ENCODE results near the gene CNOT11.
A peak's percentile ranks its signal among the peaks of the same experiment; 100 is the strongest.

CNOT11 gene

DNA sequence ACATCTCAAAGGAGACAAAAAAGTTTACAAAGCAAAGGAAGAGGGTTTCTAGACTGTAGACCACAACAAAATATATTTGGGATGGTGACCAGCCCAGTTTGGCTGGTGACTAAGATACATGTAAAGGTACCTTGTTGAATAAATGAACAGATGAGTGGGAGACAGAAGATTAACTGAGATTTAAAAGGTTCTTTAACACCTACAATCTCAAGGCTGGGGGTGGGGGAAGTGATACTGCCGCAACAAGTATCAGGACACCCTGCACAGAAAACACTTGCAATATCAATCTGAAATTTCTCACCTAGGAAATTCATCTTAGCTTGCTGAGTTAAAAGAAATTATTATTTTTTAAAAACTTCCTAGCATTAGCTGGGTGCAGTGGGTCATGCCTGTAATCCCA lies 47.5 kb downstream of the CNOT11 start:
- TF ChIP-seq, protein P1, sequence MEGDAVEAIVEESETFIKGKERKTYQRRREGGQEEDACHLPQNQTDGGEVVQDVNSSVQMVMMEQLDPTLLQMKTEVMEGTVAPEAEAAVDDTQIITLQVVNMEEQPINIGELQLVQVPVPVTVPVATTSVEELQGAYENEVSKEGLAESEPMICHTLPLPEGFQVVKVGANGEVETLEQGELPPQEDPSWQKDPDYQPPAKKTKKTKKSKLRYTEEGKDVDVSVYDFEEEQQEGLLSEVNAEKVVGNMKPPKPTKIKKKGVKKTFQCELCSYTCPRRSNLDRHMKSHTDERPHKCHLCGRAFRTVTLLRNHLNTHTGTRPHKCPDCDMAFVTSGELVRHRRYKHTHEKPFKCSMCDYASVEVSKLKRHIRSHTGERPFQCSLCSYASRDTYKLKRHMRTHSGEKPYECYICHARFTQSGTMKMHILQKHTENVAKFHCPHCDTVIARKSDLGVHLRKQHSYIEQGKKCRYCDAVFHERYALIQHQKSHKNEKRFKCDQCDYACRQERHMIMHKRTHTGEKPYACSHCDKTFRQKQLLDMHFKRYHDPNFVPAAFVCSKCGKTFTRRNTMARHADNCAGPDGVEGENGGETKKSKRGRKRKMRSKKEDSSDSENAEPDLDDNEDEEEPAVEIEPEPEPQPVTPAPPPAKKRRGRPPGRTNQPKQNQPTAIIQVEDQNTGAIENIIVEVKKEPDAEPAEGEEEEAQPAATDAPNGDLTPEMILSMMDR (IDR thresholded peaks at IDR 0.05): no peak
- TF ChIP-seq ZFX (IDR thresholded peaks at IDR 0.05; ENCODE audit: borderline replicate concordance): no peak
- H3K27ac ChIP-seq: no peak overlapping the region

DNA sequence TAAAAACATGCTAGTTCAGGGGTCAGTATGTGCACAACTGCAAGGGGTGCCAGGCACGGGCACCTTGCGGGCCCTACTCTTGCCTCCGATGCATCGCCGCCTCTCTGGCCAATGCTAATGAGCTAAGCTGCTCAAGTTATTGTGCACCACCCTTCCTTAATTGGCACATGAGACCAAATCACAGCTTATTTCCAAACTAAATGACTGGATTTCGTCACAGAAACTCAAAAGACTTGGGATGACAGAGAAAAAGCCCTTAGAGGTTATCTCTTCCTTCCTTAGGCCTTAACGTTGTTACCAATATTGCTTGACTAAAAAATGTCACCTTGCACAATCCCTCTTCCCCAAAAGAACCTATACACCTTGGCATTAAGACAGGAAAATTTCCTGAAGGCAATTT lies 48.1 kb downstream of the CNOT11 start:
- H3K27ac ChIP-seq: no peak overlapping the region
- TF ChIP-seq ZFX (IDR thresholded peaks at IDR 0.05; ENCODE audit: borderline replicate concordance): no peak
- TF ChIP-seq, protein P1 (IDR thresholded peaks at IDR 0.05): no peak

DNA sequence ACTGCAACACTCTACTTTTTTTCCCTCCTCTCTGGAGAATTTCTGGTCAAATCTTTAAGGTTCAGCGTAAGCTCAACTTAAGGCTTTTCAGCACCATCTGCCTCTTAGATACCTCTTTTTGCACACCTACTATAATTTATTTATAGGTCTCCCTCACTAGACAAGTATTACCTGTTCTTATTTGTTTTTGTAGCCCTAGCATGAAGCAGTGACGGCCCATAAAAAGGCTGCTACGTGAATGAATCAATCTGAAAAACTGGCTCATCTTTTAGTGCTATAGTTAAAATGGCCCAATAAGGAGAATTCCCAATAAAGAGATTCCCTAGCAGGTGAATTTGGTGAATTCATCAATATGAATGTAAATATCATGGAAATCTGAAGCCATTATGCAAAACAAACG lies 49.3 kb downstream of the CNOT11 start:
- peak overlapping the region; percentile 8; the same call in 1 of the 2 replicates for H3K27ac ChIP-seq
- TF ChIP-seq, protein P1 (IDR thresholded peaks at IDR 0.05): no peak
- TF ChIP-seq ZFX (IDR thresholded peaks at IDR 0.05; ENCODE audit: borderline replicate concordance): no peak

DNA sequence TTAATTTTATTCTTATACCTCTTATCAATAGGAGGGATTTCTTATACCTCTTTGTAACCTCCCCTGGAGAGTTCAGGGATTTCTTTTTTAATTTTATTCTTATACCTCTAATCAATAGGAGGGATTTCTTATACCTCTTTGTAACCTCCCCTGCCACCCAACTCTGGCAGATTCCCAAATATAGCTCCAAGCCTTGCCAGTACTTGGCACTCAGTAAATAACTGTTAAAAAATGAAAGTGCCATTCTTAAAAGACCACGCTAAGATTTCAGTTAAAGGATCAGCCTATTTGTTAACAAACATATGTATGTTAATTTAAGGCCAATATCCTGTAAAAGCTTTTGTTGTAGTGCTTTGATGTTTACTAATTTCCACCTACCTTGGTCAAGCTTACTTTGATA lies 51.0 kb downstream of the CNOT11 start:
- TF ChIP-seq, protein P1 (IDR thresholded peaks at IDR 0.05): no peak
- TF ChIP-seq ZFX (IDR thresholded peaks at IDR 0.05; ENCODE audit: borderline replicate concordance): no peak
- no peak overlapping the region for H3K27ac ChIP-seq

DNA sequence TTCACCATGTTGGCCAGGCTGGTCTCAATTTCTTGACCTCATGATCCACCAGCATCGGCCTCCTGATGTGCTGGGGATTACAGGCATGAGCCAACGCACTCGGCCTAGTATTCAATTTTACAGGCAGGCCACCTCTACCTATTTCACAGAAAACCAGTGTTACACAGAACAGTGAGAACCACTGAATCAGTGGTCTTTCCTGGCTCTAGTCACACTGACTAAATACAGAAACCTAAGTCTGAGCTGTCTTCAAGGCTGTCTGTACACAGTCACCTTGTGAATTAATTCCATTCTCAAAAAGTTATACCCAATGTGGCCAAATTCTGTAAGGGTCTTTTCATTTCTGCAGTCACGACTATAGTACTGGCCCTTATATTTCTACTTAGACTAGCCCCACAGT lies 52.3 kb downstream of the CNOT11 start:
- H3K27ac ChIP-seq: no peak overlapping the region
- no peak for TF ChIP-seq ZFX (IDR thresholded peaks at IDR 0.05; ENCODE audit: borderline replicate concordance)
- TF ChIP-seq, protein P1 (IDR thresholded peaks at IDR 0.05): no peak

DNA sequence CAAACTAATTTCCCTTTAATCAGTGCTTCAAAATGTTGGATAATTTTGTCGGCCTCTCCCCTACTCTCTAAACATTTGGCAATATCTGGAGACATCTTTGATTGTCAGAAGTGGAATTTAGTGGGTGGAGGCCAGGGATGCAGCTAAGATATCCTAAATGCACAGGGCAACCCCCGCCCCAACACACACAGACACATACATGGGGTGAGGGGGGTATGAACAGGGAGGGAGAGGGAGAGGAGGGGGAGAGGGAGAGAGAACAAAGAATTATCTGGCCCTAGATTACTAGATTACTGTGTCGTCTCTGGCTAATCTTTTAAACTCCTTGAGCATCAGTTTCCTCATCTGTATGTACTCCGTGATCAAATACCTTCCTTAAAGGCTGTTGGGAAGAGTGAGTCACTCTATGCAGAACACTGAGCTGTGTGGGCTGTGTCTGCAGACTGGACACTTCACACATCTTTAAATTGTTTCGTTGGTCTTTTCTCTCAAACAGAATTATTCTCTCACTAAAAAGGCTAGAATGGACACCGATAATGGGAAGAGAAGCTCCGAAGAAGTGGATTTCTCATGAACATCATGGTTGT lies 52.9 kb downstream of the CNOT11 start:
- no peak for TF ChIP-seq ZFX (IDR thresholded peaks at IDR 0.05; ENCODE audit: borderline replicate concordance)
- TF ChIP-seq, protein P1 (IDR thresholded peaks at IDR 0.05): no peak
- H3K27ac ChIP-seq: no peak overlapping the region

DNA sequence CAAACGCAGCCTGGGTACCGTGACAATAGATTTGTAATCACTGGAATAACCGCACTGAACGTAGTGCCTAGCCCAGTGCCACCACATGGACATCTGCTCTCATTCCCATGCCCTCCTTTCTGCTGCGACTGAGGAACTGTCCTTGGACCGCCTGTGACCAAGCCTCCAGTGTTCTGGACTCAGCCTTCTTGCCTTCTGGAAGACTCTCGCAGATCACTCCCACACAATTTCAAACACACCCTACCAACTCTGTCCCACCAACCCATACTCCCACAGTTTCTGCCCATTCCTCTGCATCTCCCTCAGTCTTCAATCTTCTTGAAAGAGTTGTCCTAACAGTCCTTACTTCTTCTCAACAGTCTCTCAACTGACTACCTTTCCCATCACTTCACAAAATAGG lies 53.7 kb downstream of the CNOT11 start:
- no peak overlapping the region for H3K27ac ChIP-seq

More for the DNA sequence above, 53.7 kb downstream of the CNOT11 start:
- TF ChIP-seq ZFX (IDR thresholded peaks at IDR 0.05; ENCODE audit: borderline replicate concordance): no peak
- TF ChIP-seq, protein P1 (IDR thresholded peaks at IDR 0.05): no peak

Data from 22Rv1 (cell line).